Neuronal stem cell (in vitro differentiated cells): ENCODE measurements around the gene DRP2.

Source experiments
- DNase-seq: peaks from one replicate; pipeline ENCODE4 v3.0.0-alpha.2; 2013; ENCODE audit warnings: low spot score
- H2AFZ ChIP-seq: one replicate; pipeline ENCODE4 v1.6.1; 2013; ENCODE audit warnings: mild to moderate bottlenecking, low read length, inconsistent platforms
- H2AK5ac ChIP-seq: 2 replicates; pipeline ENCODE4 v1.6.1; 2013; ENCODE audit warnings: low read depth, mild to moderate bottlenecking, inconsistent platforms, low read length, moderate library complexity, mixed read lengths
- H2BK120ac ChIP-seq: 2 replicates; pipeline ENCODE4 v1.6.1; 2013; ENCODE audit warnings: low read depth, mild to moderate bottlenecking, inconsistent platforms, low read length, moderate library complexity, mixed read lengths
- H2BK12ac ChIP-seq: one replicate; pipeline ENCODE4 v1.6.1; 2013; ENCODE audit warnings: low read length, inconsistent platforms
- H2BK15ac ChIP-seq: 2 replicates; pipeline ENCODE4 v1.6.1; 2013; ENCODE audit warnings: mild to moderate bottlenecking, low read length, inconsistent platforms, mixed read lengths
- H2BK5ac ChIP-seq: one replicate; pipeline ENCODE4 v1.6.1; 2013; ENCODE audit warnings: inconsistent platforms, mild to moderate bottlenecking, low read length, moderate library complexity
- H3K14ac ChIP-seq: one replicate; pipeline ENCODE4 v1.6.1; 2013; ENCODE audit warnings: low read length, inconsistent platforms
- H3K18ac ChIP-seq: 2 replicates; pipeline ENCODE4 v1.6.1; 2013; ENCODE audit warnings: low read length, inconsistent platforms
- H3K23ac ChIP-seq: 2 replicates; pipeline ENCODE4 v1.6.1; 2013; ENCODE audit warnings: low read depth, mild to moderate bottlenecking, mixed read lengths, low read length, inconsistent platforms; ENCODE audit not compliant: poor library complexity
- H3K27ac ChIP-seq: replicated peaks from 3 replicates; pipeline ENCODE4 v1.5.1; 2013; ENCODE audit warnings: low read length, inconsistent platforms
- H3K27me3 ChIP-seq, 3 experiments: 2 replicates each; pipeline ENCODE4 v1.6.1; 2013; ENCODE audit warnings: low read length in 3 of 3, mild to moderate bottlenecking in 2 of 3, inconsistent platforms in 1 of 3, low read depth in 1 of 3, mixed read lengths in 1 of 3, moderate library complexity in 1 of 3; ENCODE audit not compliant: control insufficient read depth in 3 of 3, insufficient read depth in 3 of 3
- H3K36me3 ChIP-seq, 2 donors: replicated peaks in 1 of 2; 2 replicates each; pipeline ENCODE4 v1.6.1; 2013; ENCODE audit warnings: low read length in 2 of 2; ENCODE audit not compliant: control insufficient read depth in 2 of 2, insufficient read depth in 2 of 2
- H3K4ac ChIP-seq: 2 replicates; pipeline ENCODE4 v1.6.1; 2013; ENCODE audit warnings: inconsistent platforms, mild to moderate bottlenecking, low read length, moderate library complexity
- H3K4me1 ChIP-seq, 2 donors: 1 replicate in 1 of 2; 2 replicates in 1 of 2; pipeline ENCODE4 v1.6.1; 2013; ENCODE audit warnings: low read length in 2 of 2, low read depth in 1 of 2; ENCODE audit not compliant: control insufficient read depth in 2 of 2, insufficient read depth in 1 of 2
- H3K4me2 ChIP-seq: one replicate; pipeline ENCODE4 v1.6.1; 2013; ENCODE audit warnings: mild to moderate bottlenecking, low read length, inconsistent platforms; ENCODE audit not compliant: insufficient read depth, poor library complexity, severe bottlenecking
- H3K4me3 ChIP-seq, 2 donors: 2 replicates each; pipeline ENCODE4 v1.5.1; 2013; ENCODE audit warnings: low read length in 2 of 2, mild to moderate bottlenecking in 2 of 2, inconsistent platforms in 1 of 2, moderate library complexity in 1 of 2
- H3K79me1 ChIP-seq: one replicate; pipeline ENCODE4 v1.6.1; 2013; ENCODE audit warnings: low read depth, mild to moderate bottlenecking, inconsistent platforms, low read length, moderate library complexity
- H3K9ac ChIP-seq: one replicate; pipeline ENCODE4 v1.6.1; 2013; ENCODE audit warnings: mild to moderate bottlenecking, low read depth, low read length, inconsistent platforms; ENCODE audit not compliant: poor library complexity
- H3K9me3 ChIP-seq, 2 donors: replicated peaks in 1 of 2; 2 replicates each; pipeline versions ENCODE3 to v1.6.1; 2013; ENCODE audit warnings: low read length in 2 of 2, mild to moderate bottlenecking in 2 of 2, inconsistent platforms in 1 of 2, low read depth in 1 of 2, mixed read lengths in 1 of 2, moderate library complexity in 1 of 2; ENCODE audit not compliant: control insufficient read depth in 2 of 2, insufficient read depth in 1 of 2
- H4K8ac ChIP-seq: one replicate; pipeline ENCODE4 v1.6.1; 2013; ENCODE audit warnings: low read depth, mild to moderate bottlenecking, inconsistent platforms, low read length, moderate library complexity
- H4K91ac ChIP-seq: one replicate; pipeline ENCODE4 v1.6.1; 2013; ENCODE audit warnings: low read length, low read depth, mild to moderate bottlenecking, inconsistent platforms; ENCODE audit not compliant: poor library complexity
- WGBS, 2 donors: extraction: QIAGEN DNeasy Blood & Tissue Kit; methylation state at CpG; one replicate each; pipeline ENCODE4 v1.1.7; 2013; ENCODE audit warnings: missing lambda C conversion rate in 2 of 2, mixed read lengths in 1 of 2; ENCODE audit not compliant: insufficient read length in 2 of 2, insufficient replicate concordance in 1 of 2; ENCODE audit errors: extremely low coverage in 2 of 2; 5-methylcytosine and 5-hydroxymethylcytosine counted together

DRP2 gene

DNA sequence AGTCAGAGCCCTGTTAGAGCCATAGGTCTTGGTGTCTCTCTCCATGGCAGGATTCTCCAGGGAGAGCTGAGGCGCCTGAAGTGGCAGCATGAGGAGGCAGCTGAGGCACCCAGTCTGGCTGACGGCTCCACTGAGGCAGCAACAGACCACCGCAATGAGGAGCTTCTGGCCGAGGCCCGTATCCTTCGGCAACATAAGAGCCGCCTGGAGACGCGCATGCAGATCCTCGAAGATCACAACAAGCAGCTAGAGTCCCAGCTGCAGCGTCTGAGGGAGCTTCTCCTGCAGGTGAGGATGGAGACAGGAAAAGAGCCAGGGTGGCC is 38.6 kb downstream of the DRP2 start:
- Histone ChIP-seq H3K79me1 (no peaks in the 10 kb centered on the region), H3K4me1 (no peaks in the 10 kb centered on the region), H3K9ac (no peak overlapping the region), H3K4ac (no peak overlapping the region), H3K36me3 (peaks cover 0 to 6% of the 10 kb centered on the region in 2 donors), H3K27me3 (no peaks in the 10 kb centered on the region), H3K18ac (no peak overlapping the region), H4K91ac (no peak overlapping the region), H3K14ac (no peak overlapping the region), H4K8ac (no peak overlapping the region), H2AFZ (no peak overlapping the region), H3K4me3 (no peak overlapping the region), H3K23ac (no peak overlapping the region), H2BK120ac (no peak overlapping the region), H2BK5ac (no peak overlapping the region), H3K4me2 (no peak overlapping the region), H3K9me3 (no peaks in the 10 kb centered on the region), H2BK15ac (no peak overlapping the region), H2BK12ac (no peak overlapping the region), H3K27ac (no peak overlapping the region), H2AK5ac (no peak overlapping the region)
- no peak for DNase-seq
- WGBS, 2 donors: no CpG with 5 or more reads among the region's 11 CpGs

DNA sequence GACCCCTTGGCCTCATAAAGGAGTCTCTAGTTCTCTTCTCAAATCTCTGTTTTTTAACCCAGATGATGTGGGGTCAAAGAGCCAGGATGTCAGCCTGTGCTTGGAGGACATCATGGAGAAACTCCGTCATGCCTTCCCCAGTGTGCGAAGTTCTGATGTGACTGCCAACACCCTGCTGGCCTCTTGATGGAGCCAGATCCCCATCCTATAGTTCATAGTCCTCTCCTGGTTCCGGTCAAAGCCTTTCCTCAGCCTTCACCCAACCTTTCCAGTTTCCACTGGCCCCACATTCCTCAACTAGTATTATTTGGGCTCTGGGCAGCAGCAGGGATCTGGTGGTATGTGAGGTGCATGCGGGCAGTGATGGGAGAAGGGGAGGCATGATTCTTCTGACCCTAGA is 40.8 kb downstream of the DRP2 start:
- WGBS, 2 donors: no CpG with 5 or more reads among the region's 4 CpGs
- Histone ChIP-seq H3K27me3 (no peaks in the 10 kb centered on the region), H4K8ac (no peak overlapping the region), H2AFZ (no peak overlapping the region), H3K4me2 (no peak overlapping the region), H3K9ac (no peak overlapping the region), H3K18ac (no peak overlapping the region), H3K9me3 (no peaks in the 10 kb centered on the region), H2BK12ac (no peak overlapping the region), H2BK15ac (no peak overlapping the region), H3K27ac (no peak overlapping the region), H3K14ac (no peak overlapping the region), H2BK5ac (no peak overlapping the region), H3K79me1 (no peaks in the 10 kb centered on the region), H3K4ac (no peak overlapping the region), H3K4me1 (no peaks in the 10 kb centered on the region), H3K4me3 (no peak overlapping the region), H3K36me3 (peaks cover 0 to 4% of the 10 kb centered on the region in 2 donors), H4K91ac (no peak overlapping the region), H3K23ac (no peak overlapping the region), H2BK120ac (no peak overlapping the region), H2AK5ac (no peak overlapping the region)
- DNase-seq: no peak

DNA sequence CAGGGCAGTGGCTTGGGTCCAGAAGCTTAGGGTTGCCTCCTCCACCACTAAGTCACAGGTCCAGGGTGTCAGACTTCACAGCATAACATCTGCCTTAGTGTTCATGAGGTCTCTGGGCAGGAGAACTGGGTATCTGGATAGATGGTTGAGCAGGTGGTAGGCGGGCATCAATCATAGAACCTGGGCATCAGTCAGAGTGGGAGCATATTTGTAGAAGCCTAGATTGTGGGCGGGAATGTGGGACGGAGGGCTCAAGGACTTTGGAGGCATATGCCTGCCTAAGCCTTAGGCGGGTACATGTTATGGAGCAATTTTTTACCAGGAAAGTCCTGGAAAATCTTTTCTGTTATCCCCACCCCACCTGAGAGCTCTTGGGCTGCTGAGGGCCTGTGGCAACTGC is 43.0 kb downstream of the DRP2 start:
- Histone ChIP-seq H3K4me3 (no peak overlapping the region), H3K14ac (no peak overlapping the region), H3K9ac (no peak overlapping the region), H3K4me1 (no peaks in the 10 kb centered on the region), H2BK15ac (no peak overlapping the region), H4K8ac (no peak overlapping the region), H4K91ac (no peak overlapping the region), H3K4me2 (no peak overlapping the region), H3K4ac (no peak overlapping the region), H3K18ac (no peak overlapping the region), H3K23ac (no peak overlapping the region), H2BK5ac (no peak overlapping the region), H2AFZ (no peak overlapping the region), H3K9me3 (no peaks in the 10 kb centered on the region), H2AK5ac (no peak overlapping the region), H3K36me3 (peaks cover 0 to 4% of the 10 kb centered on the region in 2 donors), H3K79me1 (no peaks in the 10 kb centered on the region), H3K27me3 (no peaks in the 10 kb centered on the region), H3K27ac (no peak overlapping the region), H2BK120ac (no peak overlapping the region), H2BK12ac (no peak overlapping the region)
- no CpG with 5 or more reads among the region's 4 CpGs for WGBS, 2 donors
- DNase-seq: no peak

DNA sequence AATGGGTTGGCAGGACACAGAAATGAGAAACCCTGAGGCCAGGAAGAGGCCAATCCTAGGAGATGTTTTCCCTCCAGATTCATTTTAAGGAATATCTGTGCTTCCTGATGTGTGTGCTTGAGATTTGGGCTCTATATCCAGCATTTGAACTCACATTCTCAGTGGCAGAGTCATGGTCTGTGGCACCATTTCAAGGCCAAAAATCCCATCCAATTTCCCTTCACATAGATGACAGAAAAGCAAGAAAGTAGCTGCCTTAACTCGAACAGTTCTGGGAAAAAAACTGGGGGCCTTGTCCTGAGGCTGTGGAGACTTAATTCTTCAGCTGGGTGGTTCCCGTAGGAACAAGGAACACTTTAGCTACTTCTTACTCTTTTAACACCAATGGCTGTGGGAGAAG is 44.2 kb downstream of the DRP2 start:
- no peak overlapping the region for H4K8ac ChIP-seq
- WGBS, 2 donors: no CpG with 5 or more reads among the region's 2 CpGs
- DNase-seq: no peak
- H2AK5ac ChIP-seq: no peak overlapping the region
- no peak overlapping the region for H2BK12ac ChIP-seq
- H3K27me3 ChIP-seq: no peaks in the 10 kb centered on the region
- no peak overlapping the region for H3K4me2 ChIP-seq
- no peak overlapping the region for H4K91ac ChIP-seq
- H3K9ac ChIP-seq: no peak overlapping the region
- no peak overlapping the region for H2BK5ac ChIP-seq
- no peaks in the 10 kb centered on the region for H3K79me1 ChIP-seq
- H3K27ac ChIP-seq: no peak overlapping the region
- H3K4me1 ChIP-seq: no peaks in the 10 kb centered on the region
- no peak overlapping the region for H3K18ac ChIP-seq
- H3K36me3 ChIP-seq: peaks cover 0 to 4% of the 10 kb centered on the region in 2 donors
- no peak overlapping the region for H2BK15ac ChIP-seq
- no peak overlapping the region for H2BK120ac ChIP-seq
- H3K4ac ChIP-seq: no peak overlapping the region
- no peaks in the 10 kb centered on the region for H3K9me3 ChIP-seq
- H3K4me3 ChIP-seq: no peak overlapping the region
- H2AFZ ChIP-seq: no peak overlapping the region
- H3K23ac ChIP-seq: no peak overlapping the region
- no peak overlapping the region for H3K14ac ChIP-seq
